ENCODE data around the gene NHEJ1. TPM values are rescaled to one million over a fixed set of nuclear protein-coding genes. Genes with fewer than 3 reads are reported as not detected.

The NHEJ1 gene
- total and polyA plus RNA-seq, 2 donors (not counting 3 experiments of a cell fraction or from before 2014, with no cell fraction given) = 12.8 to 12.9 TPM

- Histone ChIP-seq H3K79me2 (ENCODE audit: control insufficient read depth, insufficient read depth, low read length) (no peaks in the 10 kb centered on the region), H3K4me1 (ENCODE audit: control insufficient read depth, extremely low read depth, insufficient read depth, low read length) (no peaks in the 10 kb centered on the region), H3K9ac (replicated peaks; ENCODE audit: extremely low read depth, insufficient read depth, low read length) (no peak overlapping the region), H3K27ac (ENCODE audit: insufficient read depth, low read depth, low read length) (no peak overlapping the region), H3K4me3 (replicated peaks in 1 of 3; ENCODE audit: insufficient read depth in 1 of 3, low read depth in 1 of 3, low read length in 3 of 3) (no peak overlapping the region), H2AFZ (ENCODE audit: low read depth, low read length) (no peak overlapping the region), H3K27me3 (ENCODE audit: control insufficient read depth in 2 of 2, insufficient read depth in 2 of 2, low read length in 2 of 2) (peaks cover 56 to 78% of the 10 kb centered on the region in 2 experiments), H4K20me1 (replicated peaks; ENCODE audit: control insufficient read depth, extremely low read depth, insufficient read depth, low read length) (no peaks in the 10 kb centered on the region), H3K9me3 (replicated peaks; ENCODE audit: control insufficient read depth, insufficient read depth, low read length) (no peaks in the 10 kb centered on the region), H3K9me1 (replicated peaks; ENCODE audit: control insufficient read depth, extremely low read depth, insufficient read depth, low read length) (no peaks in the 10 kb centered on the region), H3K36me3 (ENCODE audit: control insufficient read depth in 2 of 2, extremely low read depth in 1 of 2, insufficient read depth in 2 of 2, low read length in 2 of 2) (no peaks in the 10 kb centered on the region), H3K4me2 (ENCODE audit: insufficient read depth, low read length) (no peak overlapping the region)
- DNase-seq (ENCODE audit: low read depth, low spot score) (no peak), FAIRE-seq (no peak)
- TF ChIP-seq CTCF (IDR thresholded peaks at IDR 0.05; ENCODE audit: extremely low read depth in 1 of 2, insufficient read depth in 1 of 2, low read depth in 1 of 2, low read length in 2 of 2) (no peak), FOS (IDR thresholded peaks at IDR 0.05; ENCODE audit: borderline replicate concordance, insufficient read depth, low read length) (no peak), MYC (IDR thresholded peaks at IDR 0.05; ENCODE audit: low read depth, low read length) (no peak), JUN (IDR thresholded peaks at IDR 0.05; ENCODE audit: borderline replicate concordance, insufficient read depth, insufficient read length, low read depth) (no peak), POLR2AphosphoS5 (IDR thresholded peaks at IDR 0.05; ENCODE audit: insufficient read depth, low read depth, low read length) (no peak), GATA2 (IDR thresholded peaks at IDR 0.05; ENCODE audit: insufficient read depth, insufficient read length, low read depth, low read length) (no peak), EZH2 (IDR thresholded peaks at IDR 0.05; ENCODE audit: borderline replicate concordance, low read depth, low read length, severe bottlenecking) (no peak), POLR2A (IDR thresholded peaks at IDR 0.05; ENCODE audit: low read depth, low read length) (no peak), MAX (IDR thresholded peaks at IDR 0.05; ENCODE audit: insufficient read depth, insufficient read length) (no peak)
- ChIA-PET CTCF (interaction anchor here (0.9 to 6.8 kb wide), 18 partner anchors 10 to 236 kb away, joined by 3 to 178 read pairs (median 7); no protein-coding TSS in a partner anchor), POLR2A (no interaction called here)
- dilution Hi-C loops (cut with MboI; ENCODE audit: extremely low pct_ligation_motif_present, low sequenced_read_pairs) = no loop called here
- intact Hi-C loops (cut with micrococcal nuclease) = loop anchor here (2.0 to 5.0 kb wide), 3 partner anchors 45 to 158 kb away; partner anchors contain the start of gene ABCB6
- no TSS peak for BruUV-seq (replicated peaks)
Measured at GRCh38 chr2:219059375-219059724, 101.3 kb downstream of the NHEJ1 start.
